IPS-20b (cell line): ENCODE results near the gene CDS2.

ENCODE experiments used
- H3K27ac ChIP-seq: one replicate; pipeline ENCODE4 v1.5.1; 2013; ENCODE audit warnings: low read length
- H3K27me3 ChIP-seq: 2 replicates; pipeline ENCODE4 v1.6.1; 2013; ENCODE audit warnings: mild to moderate bottlenecking, low read length, inconsistent platforms; ENCODE audit not compliant: insufficient read depth
- H3K36me3 ChIP-seq: 2 replicates; pipeline ENCODE4 v1.6.1; 2013; ENCODE audit warnings: low read depth, mild to moderate bottlenecking, inconsistent platforms, low read length, moderate library complexity; ENCODE audit not compliant: insufficient read depth
- H3K4me1 ChIP-seq: 2 replicates; pipeline ENCODE4 v1.6.1; 2013; ENCODE audit warnings: mild to moderate bottlenecking, control low read depth, inconsistent platforms, low read length, moderate library complexity; ENCODE audit not compliant: insufficient read depth
- H3K4me3 ChIP-seq: 2 replicates; pipeline ENCODE4 v1.5.1; 2013; ENCODE audit warnings: mild to moderate bottlenecking, low read length, inconsistent platforms
- H3K9ac ChIP-seq: 2 replicates; pipeline ENCODE4 v1.6.1; 2013; ENCODE audit warnings: low read depth, mild to moderate bottlenecking, inconsistent platforms, low read length, moderate library complexity
- H3K9me3 ChIP-seq: 2 replicates; pipeline ENCODE4 v1.6.1; 2013; ENCODE audit warnings: mild to moderate bottlenecking, low read depth, low read length, inconsistent platforms; ENCODE audit not compliant: insufficient read depth

CDS2 gene

GRCh38 chr20:5221061-5221430, 94.2 kb downstream of the CDS2 start:
- no peaks in the 10 kb centered on the region; the same call in 1 of the 2 replicates for H3K36me3 ChIP-seq
- H3K27me3 ChIP-seq, result no peaks in the 10 kb centered on the region
- H3K9ac ChIP-seq, result no peak overlapping the region
- H3K4me1 ChIP-seq, result no peaks in the 10 kb centered on the region
- H3K9me3 ChIP-seq, result no peaks in the 10 kb centered on the region
- H3K27ac ChIP-seq, result no peak overlapping the region
- H3K4me3 ChIP-seq, result no peak overlapping the region

- Histone ChIP-seq H3K36me3 (no peaks in the 10 kb centered on the region; the same call in 1 of the 2 replicates), H3K4me1 (no peaks in the 10 kb centered on the region), H3K27ac (no peak overlapping the region), H3K4me3 (no peak overlapping the region), H3K27me3 (no peaks in the 10 kb centered on the region), H3K9me3 (no peaks in the 10 kb centered on the region), H3K9ac (no peak overlapping the region)
These were observed 96.3 kb downstream of the CDS2 start for GRCh38 chr20:5222919-5223634.

GRCh38 chr20:5230544-5230943, 103.7 kb downstream of the CDS2 start:
- Histone ChIP-seq H3K9me3 (no peaks in the 10 kb centered on the region), H3K36me3 (no peaks in the 10 kb centered on the region), H3K27me3 (no peaks in the 10 kb centered on the region), H3K27ac (no peak overlapping the region), H3K4me1 (no peaks in the 10 kb centered on the region), H3K4me3 (no peak overlapping the region), H3K9ac (no peak overlapping the region)

GRCh38 chr20:5234158-5234557, 107.3 kb downstream of the CDS2 start:
- H3K36me3 ChIP-seq, result no peaks in the 10 kb centered on the region
- H3K27me3 ChIP-seq, result no peaks in the 10 kb centered on the region
- no peak overlapping the region for H3K4me3 ChIP-seq
- no peak overlapping the region for H3K27ac ChIP-seq
- H3K9ac ChIP-seq, result no peak overlapping the region
- no peaks in the 10 kb centered on the region for H3K4me1 ChIP-seq
- no peaks in the 10 kb centered on the region for H3K9me3 ChIP-seq

- H3K4me1 ChIP-seq, result no peaks in the 10 kb centered on the region
- H3K9me3 ChIP-seq, result no peaks in the 10 kb centered on the region
- no peaks in the 10 kb centered on the region for H3K27me3 ChIP-seq
These were observed 108.2 kb downstream of the CDS2 start for GRCh38 chr20:5234978-5235377.

More at GRCh38 chr20:5234978-5235377, 108.2 kb downstream of the CDS2 start:
- Histone ChIP-seq H3K4me3 (no peak overlapping the region), H3K36me3 (no peaks in the 10 kb centered on the region), H3K27ac (no peak overlapping the region), H3K9ac (no peak overlapping the region)
